Left lung (tissue), 10 donors: ENCODE measurements around the gene KCTD12. TPM values are rescaled to one million over a fixed set of nuclear protein-coding genes. Genes with fewer than 3 reads are reported as not detected.

ENCODE experiments used
- ATAC-seq: fragments of 200-7000 bp; cut with Tn5 transposase; one replicate; pipeline ENCODE4 v1.9.1; 2020; ENCODE audit warnings: moderate library complexity
- DNase-seq, 4 donors: peaks; one replicate each; pipeline ENCODE4 v3.0.0-alpha.2; 2013 to 2020
- H3K27ac ChIP-seq, 2 donors: fragments of 200-600 bp; sonication (generic) in 1 of 2; one replicate each; pipeline versions ENCODE4 v1.5.0 to v1.8.0; 2020 to 2021
- H3K27me3 ChIP-seq, 2 donors: fragments of 200-600 bp; sonication (generic) in 1 of 2; one replicate each; pipeline versions ENCODE4 v1.5.0 to v1.8.0; 2020 to 2021
- H3K36me3 ChIP-seq, 2 donors: fragments of 200-600 bp; sonication (generic) in 1 of 2; one replicate each; pipeline versions ENCODE4 v1.5.0 to v1.8.0; 2020 to 2021
- H3K4me1 ChIP-seq, 2 donors: fragments of 200-600 bp; one replicate each; pipeline ENCODE4 v1.8.0; 2021
- H3K4me3 ChIP-seq, 2 donors: fragments of 200-600 bp; sonication (generic) in 1 of 2; one replicate each; pipeline versions ENCODE4 v1.5.0 to v1.8.0; 2020 to 2021; ENCODE audit warnings: mild to moderate bottlenecking in 1 of 2
- H3K9me3 ChIP-seq, 2 donors: fragments of 200-600 bp; sonication (generic) in 1 of 2; one replicate each; pipeline versions ENCODE4 v1.5.0 to v1.8.0; 2020 to 2021
- CTCF ChIP-seq, 2 donors: fragments of 200-600 bp; sonication (generic) in 1 of 2; IDR thresholded peaks; one replicate each; pipeline versions ENCODE4 v1.5.0 to v1.8.0; 2021; ENCODE audit warnings: antibody characterized with exemption in 2 of 2
- intact Hi-C, 2 donors: fragments of 100-400 bp; cut with DNase I; formaldehyde crosslinking; loops; one replicate each; pipeline versions ENCODE4 v1.11.2 to v1.14.2; 2022
- polyA plus RNA-seq, 6 donors: library from polyadenylated mRNA; unstranded; fragments of 120-200 nt; gene quantifications; one replicate each; pipeline ENCODE4 v1.2.1, GENCODE V29; 2013; ENCODE audit not compliant: insufficient read length in 6 of 6
- total RNA-seq, 2 donors: library from RNA; stranded (reverse); fragmentation: NEBNext Ultra II Directional; extraction: Animal tissue kit (Norgen Biotek cat#: 25700); gene quantifications; one replicate each; pipeline ENCODE4 v1.2.1, GENCODE V29; 2021
- donor health status: DM: no; HTN: yes; CAD: no.
- donor health status: DM: no; HTN: no; CAD: no.

KCTD12 gene
- total and polyA plus RNA-seq, 8 donors = 153 to 234 (median 180) TPM

GRCh38 chr13:76868371-76868770 is 17.8 kb downstream of the KCTD12 start:
- no peaks in the 10 kb centered on the region for H3K9me3 ChIP-seq
- no peak for ATAC-seq
- H3K27me3 ChIP-seq = no peaks in the 10 kb centered on the region
- peaks cover 0 to 10% of the 10 kb centered on the region in 2 donors for H3K4me1 ChIP-seq
- H3K4me3 ChIP-seq = no peak overlapping the region
- no peak overlapping the region for H3K27ac ChIP-seq
- DNase-seq = peak in 1 of 4 donors; percentile 23
- no peak for TF ChIP-seq CTCF (IDR thresholded peaks at IDR 0.05)
- intact Hi-C loops = no loop called here
- H3K36me3 ChIP-seq = no peaks in the 10 kb centered on the region

- Histone ChIP-seq H3K9me3 (no peaks in the 10 kb centered on the region), H3K27ac (no peak overlapping the region), H3K36me3 (no peaks in the 10 kb centered on the region), H3K27me3 (no peaks in the 10 kb centered on the region), H3K4me1 (peaks cover 0 to 5% of the 10 kb centered on the region in 2 donors), H3K4me3 (no peak overlapping the region)
- ATAC-seq (no peak), DNase-seq (no peak)
- TF ChIP-seq CTCF (IDR thresholded peaks at IDR 0.05) = no peak
- intact Hi-C loops = no loop called here
Observed at GRCh38 chr13:76865996-76866503, 20.2 kb downstream of the KCTD12 start.

- Histone ChIP-seq H3K27me3 (no peaks in the 10 kb centered on the region), H3K27ac (no peak overlapping the region), H3K4me3 (no peak overlapping the region), H3K36me3 (no peaks in the 10 kb centered on the region), H3K4me1 (peaks cover 0 to 5% of the 10 kb centered on the region in 2 donors), H3K9me3 (no peaks in the 10 kb centered on the region)
- intact Hi-C loops = no loop called here
- no peak for DNase-seq
- ATAC-seq = no peak
- no peak for TF ChIP-seq CTCF (IDR thresholded peaks at IDR 0.05)
Observed at GRCh38 chr13:76865109-76865508, 21.1 kb downstream of the KCTD12 start.

GRCh38 chr13:76864259-76864658 is 21.9 kb downstream of the KCTD12 start:
- Histone ChIP-seq H3K4me1 (peaks cover 0 to 5% of the 10 kb centered on the region in 2 donors), H3K27ac (no peak overlapping the region), H3K4me3 (no peak overlapping the region), H3K9me3 (no peaks in the 10 kb centered on the region), H3K36me3 (no peaks in the 10 kb centered on the region), H3K27me3 (no peaks in the 10 kb centered on the region)
- ATAC-seq (no peak), DNase-seq (no peak)
- TF ChIP-seq CTCF (IDR thresholded peaks at IDR 0.05) = no peak
- intact Hi-C loops = no loop called here

GRCh38 chr13:76863022-76863421 is 23.2 kb downstream of the KCTD12 start:
- Histone ChIP-seq H3K4me1 (no peaks in the 10 kb centered on the region), H3K9me3 (no peaks in the 10 kb centered on the region), H3K27me3 (no peaks in the 10 kb centered on the region), H3K4me3 (no peak overlapping the region), H3K36me3 (no peaks in the 10 kb centered on the region), H3K27ac (no peak overlapping the region)
- ATAC-seq (no peak), DNase-seq (no peak)
- intact Hi-C loops = no loop called here
- TF ChIP-seq CTCF (IDR thresholded peaks at IDR 0.05) = no peak
